Measurements from ENCODE around the gene TSPAN18.

DNA sequence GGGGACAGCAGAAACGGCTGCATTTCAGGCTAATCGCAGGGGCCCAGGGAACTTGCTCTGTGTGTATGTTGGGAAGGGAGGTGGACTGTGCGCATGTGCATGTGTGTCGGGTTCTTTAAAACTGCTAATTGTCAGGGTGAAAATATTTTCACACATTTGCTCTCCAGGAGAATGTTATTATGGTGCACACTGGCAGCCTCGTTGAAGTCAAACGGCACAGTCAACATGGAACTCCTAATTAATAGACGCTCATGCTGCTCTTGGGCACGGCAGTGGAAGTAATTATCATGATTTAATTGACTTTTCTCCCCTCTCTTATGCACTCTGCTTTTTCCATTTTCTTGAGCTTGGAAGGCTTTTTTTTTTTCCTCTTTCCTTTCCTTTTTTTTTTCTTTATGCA lies 92.6 kb downstream of the TSPAN18 start:
- no peak for TF ChIP-seq EZH2 (IDR thresholded peaks at IDR 0.05; ENCODE audit: borderline replicate concordance, low read length)
- TF ChIP-seq, protein P1, sequence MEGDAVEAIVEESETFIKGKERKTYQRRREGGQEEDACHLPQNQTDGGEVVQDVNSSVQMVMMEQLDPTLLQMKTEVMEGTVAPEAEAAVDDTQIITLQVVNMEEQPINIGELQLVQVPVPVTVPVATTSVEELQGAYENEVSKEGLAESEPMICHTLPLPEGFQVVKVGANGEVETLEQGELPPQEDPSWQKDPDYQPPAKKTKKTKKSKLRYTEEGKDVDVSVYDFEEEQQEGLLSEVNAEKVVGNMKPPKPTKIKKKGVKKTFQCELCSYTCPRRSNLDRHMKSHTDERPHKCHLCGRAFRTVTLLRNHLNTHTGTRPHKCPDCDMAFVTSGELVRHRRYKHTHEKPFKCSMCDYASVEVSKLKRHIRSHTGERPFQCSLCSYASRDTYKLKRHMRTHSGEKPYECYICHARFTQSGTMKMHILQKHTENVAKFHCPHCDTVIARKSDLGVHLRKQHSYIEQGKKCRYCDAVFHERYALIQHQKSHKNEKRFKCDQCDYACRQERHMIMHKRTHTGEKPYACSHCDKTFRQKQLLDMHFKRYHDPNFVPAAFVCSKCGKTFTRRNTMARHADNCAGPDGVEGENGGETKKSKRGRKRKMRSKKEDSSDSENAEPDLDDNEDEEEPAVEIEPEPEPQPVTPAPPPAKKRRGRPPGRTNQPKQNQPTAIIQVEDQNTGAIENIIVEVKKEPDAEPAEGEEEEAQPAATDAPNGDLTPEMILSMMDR (IDR thresholded peaks at IDR 0.05; ENCODE audit: low read length) = no peak

Measured in OCI-LY1 (cell line).